Measurements from ENCODE around the gene SLC38A8. TPM values are rescaled to one million over a fixed set of nuclear protein-coding genes. Genes with fewer than 3 reads are reported as not detected.
A peak's percentile ranks its signal among the peaks of the same experiment; 100 is the strongest.

Gene SLC38A8
- total RNA-seq, 2 donors from 2014 or later: not detected

DNA sequence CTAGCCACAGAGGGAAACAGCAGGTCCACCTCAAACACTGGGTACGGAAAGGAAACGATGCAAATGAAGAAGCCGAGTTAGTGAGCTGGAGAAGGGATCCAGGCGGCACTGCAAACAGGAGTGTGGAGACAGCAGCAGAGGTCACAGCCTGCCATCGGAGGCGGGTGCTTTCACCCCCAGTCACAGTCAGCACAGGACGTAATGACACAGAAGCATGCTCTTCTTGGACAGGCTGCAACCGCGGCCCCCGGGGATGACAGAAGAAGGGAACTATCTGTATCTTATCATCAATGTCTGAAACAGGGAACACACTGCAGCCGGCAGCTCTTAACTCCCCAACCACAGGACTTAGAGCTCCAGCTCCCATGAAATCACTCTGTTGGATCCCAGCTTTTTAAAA, 16.1 kb upstream of the SLC38A8 start:
- H3K4me3 ChIP-seq: no peak overlapping the region
- TF ChIP-seq, protein P1, sequence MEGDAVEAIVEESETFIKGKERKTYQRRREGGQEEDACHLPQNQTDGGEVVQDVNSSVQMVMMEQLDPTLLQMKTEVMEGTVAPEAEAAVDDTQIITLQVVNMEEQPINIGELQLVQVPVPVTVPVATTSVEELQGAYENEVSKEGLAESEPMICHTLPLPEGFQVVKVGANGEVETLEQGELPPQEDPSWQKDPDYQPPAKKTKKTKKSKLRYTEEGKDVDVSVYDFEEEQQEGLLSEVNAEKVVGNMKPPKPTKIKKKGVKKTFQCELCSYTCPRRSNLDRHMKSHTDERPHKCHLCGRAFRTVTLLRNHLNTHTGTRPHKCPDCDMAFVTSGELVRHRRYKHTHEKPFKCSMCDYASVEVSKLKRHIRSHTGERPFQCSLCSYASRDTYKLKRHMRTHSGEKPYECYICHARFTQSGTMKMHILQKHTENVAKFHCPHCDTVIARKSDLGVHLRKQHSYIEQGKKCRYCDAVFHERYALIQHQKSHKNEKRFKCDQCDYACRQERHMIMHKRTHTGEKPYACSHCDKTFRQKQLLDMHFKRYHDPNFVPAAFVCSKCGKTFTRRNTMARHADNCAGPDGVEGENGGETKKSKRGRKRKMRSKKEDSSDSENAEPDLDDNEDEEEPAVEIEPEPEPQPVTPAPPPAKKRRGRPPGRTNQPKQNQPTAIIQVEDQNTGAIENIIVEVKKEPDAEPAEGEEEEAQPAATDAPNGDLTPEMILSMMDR (IDR thresholded peaks at IDR 0.05): no peak
- peaks cover 77% of the 10 kb centered on the region for H3K36me3 ChIP-seq
- peaks cover 0 to 50% of the 10 kb centered on the region in 2 donors for H3K4me1 ChIP-seq
- no peaks in the 10 kb centered on the region for H3K27me3 ChIP-seq
- H3K9me3 ChIP-seq: no peaks in the 10 kb centered on the region
- H3K27ac ChIP-seq: peak overlapping the region; percentile 77 to 82
- no peak for DNase-seq (ENCODE audit: low spot score)

DNA sequence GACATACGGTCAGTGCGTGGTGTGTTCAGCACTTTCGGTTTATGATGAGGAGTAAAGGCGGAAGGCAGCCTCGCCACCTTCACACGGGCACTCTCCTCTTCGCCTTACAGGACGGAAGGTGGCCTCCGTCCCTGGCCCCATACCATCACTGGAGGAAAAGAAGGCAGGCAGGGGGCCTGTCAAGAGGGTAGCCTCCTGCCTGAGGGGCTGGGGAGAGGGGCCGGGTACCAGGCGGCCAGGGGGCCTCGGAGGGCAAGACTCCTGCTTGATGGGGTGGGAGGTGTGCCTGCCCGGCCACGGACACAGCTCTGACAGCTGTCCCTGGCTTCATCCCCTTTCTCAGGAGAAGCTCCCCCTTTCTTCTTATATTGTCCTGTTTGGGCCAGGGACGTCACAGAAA, 15.6 kb upstream of the SLC38A8 start:
- no peak for DNase-seq (ENCODE audit: low spot score)
- Histone ChIP-seq H3K4me1 (peaks cover 0 to 49% of the 10 kb centered on the region in 2 donors), H3K9me3 (no peaks in the 10 kb centered on the region), H3K27me3 (no peaks in the 10 kb centered on the region), H3K27ac (peak overlapping the region; percentile 77 to 82), H3K4me3 (no peak overlapping the region), H3K36me3 (peaks cover 79% of the 10 kb centered on the region)
- TF ChIP-seq, protein P1 (IDR thresholded peaks at IDR 0.05): no peak

DNA sequence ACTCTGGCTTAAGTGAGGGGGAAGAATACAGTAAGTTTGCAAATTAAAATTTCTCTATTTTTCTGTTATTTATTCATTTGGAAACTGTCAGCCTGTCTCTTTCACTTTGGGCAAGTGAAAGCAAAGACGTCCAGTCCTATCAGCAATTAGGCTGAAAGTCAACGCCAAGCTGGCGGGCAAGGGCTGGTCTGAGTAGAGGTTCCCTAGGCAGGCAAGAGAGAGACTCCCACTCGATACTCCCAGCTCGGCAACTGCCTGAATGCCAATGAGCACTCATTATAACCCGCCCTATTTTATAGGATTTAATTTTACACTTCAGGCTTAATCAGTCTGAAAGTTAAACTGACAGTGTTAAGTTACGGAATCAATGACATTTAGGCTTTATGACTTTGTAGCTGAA, 14.3 kb upstream of the SLC38A8 start:
- Histone ChIP-seq H3K4me1 (peaks cover 0 to 38% of the 10 kb centered on the region in 2 donors), H3K4me3 (no peak overlapping the region), H3K27ac (peak overlapping the region in 1 of 2 donors; percentile 10), H3K9me3 (no peaks in the 10 kb centered on the region), H3K36me3 (peaks cover 79% of the 10 kb centered on the region), H3K27me3 (no peaks in the 10 kb centered on the region)
- TF ChIP-seq, protein P1 (IDR thresholded peaks at IDR 0.05): no peak
- no peak for DNase-seq (ENCODE audit: low spot score)

DNA sequence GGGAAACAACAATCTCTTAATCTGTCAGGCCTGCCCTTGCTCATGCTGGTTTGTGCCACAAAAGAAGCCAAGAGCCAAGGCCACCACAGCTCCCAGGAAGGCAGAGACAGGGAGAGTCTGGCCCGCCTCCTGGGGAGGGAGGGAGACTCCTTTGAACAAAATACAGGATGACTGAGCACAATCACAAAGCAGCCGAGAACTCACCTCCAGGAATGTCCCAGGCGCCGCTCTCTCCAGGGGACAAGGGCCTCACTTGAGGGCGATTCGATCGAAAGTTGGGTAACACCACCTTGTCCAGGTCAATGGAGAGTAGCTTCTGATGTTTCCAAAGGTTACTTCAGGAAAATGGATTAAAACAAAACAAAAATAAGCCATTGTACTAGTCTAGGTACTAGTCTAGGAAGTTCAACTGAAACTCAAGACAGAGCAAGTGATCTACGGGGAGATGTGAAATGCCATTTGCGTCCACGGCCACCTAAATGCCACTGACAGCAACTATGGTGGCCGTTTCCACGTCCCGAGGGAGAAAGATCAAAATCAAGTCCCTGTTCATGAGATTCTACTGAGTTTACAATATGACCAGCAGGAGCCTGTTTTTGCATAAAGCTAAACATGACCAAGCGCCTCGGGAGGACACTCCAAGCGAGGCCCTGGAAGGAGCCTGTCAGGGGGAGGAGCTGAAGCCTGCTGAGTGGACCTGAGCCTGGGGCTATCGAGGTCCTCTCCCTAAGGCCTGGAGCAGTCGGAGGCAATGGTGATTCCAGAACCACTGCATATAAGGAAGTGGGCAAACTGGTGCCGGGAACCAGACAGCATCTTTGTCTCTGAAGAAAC, 13.4 kb upstream of the SLC38A8 start:
- Histone ChIP-seq H3K27me3 (no peaks in the 10 kb centered on the region), H3K4me1 (peaks cover 0 to 38% of the 10 kb centered on the region in 2 donors), H3K4me3 (no peak overlapping the region), H3K9me3 (no peaks in the 10 kb centered on the region), H3K36me3 (peaks cover 70% of the 10 kb centered on the region), H3K27ac (peak overlapping the region; percentile 44 to 75)
- no peak for DNase-seq (ENCODE audit: low spot score)
- TF ChIP-seq, protein P1 (IDR thresholded peaks at IDR 0.05): no peak

DNA sequence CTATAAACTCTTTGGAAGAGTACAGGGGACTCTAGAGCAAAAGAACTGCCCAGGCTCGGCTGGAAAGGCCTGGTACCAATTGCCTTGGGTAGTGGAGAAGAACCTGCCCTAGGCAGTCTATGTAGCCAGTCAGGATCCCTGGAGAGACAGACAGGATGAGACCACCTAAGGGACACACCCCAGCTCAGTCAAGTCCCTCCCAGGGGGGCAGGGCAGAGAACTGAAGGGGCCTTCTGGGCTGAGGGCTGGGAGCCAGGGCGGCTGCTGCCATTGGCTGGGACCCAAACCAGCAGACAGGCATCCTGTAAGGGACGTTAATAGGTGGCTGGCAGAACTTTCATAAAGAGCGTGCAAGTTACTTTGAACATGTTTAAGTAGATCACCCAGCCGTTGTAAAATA, 12.8 kb upstream of the SLC38A8 start:
- peaks cover 64% of the 10 kb centered on the region for H3K36me3 ChIP-seq
- H3K4me3 ChIP-seq: no peak overlapping the region
- peaks cover 0 to 38% of the 10 kb centered on the region in 2 donors for H3K4me1 ChIP-seq
- peak overlapping the region; percentile 44 to 75 for H3K27ac ChIP-seq
- no peaks in the 10 kb centered on the region for H3K27me3 ChIP-seq
- no peaks in the 10 kb centered on the region for H3K9me3 ChIP-seq
- DNase-seq (ENCODE audit: low spot score): no peak
- TF ChIP-seq, protein P1 (IDR thresholded peaks at IDR 0.05): no peak

Data from right atrium auricular region (tissue), 2 donors.